ENCODE measurements around the gene SLC26A8. TPM values are rescaled to one million over a fixed set of nuclear protein-coding genes. Genes with fewer than 3 reads are reported as not detected.

Gene SLC26A8
- total RNA-seq, 1 donor from 2014 or later, result not detected

DNA sequence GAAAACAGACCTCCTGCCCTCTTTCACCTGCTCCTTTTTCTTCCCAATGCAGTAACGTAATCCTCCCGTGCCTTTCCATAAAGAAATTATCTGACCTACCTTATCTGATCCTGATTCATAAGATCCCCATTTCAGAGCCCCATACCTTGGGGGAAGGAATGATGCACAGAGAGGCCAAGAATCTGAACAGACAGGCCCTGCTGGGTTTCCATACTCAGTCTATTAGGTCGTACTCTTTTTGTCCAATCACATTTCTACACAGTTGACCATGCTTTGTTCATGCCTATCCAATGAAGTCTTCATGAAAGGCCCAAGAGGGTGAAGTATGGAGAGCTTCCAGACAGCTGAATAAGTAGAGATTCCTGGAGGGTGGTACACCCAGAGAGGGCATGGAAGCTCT is 128.9 kb downstream of the SLC26A8 start:
- no peak overlapping the region for H3K9ac ChIP-seq (ENCODE audit: low read length)
- peaks cover 30% of the 10 kb centered on the region for H3K4me1 Mint-ChIP-seq (ENCODE audit: low read depth, unreplicated experiment)
- no peaks in the 10 kb centered on the region for H3K9me3 Mint-ChIP-seq (ENCODE audit: unreplicated experiment)
- peak overlapping the region; percentile 92 for H3K27ac Mint-ChIP-seq (ENCODE audit: unreplicated experiment)
- H3K36me3 ChIP-seq (ENCODE audit: insufficient read depth, low read length), result no peaks in the 10 kb centered on the region
- H3K79me2 ChIP-seq (ENCODE audit: insufficient read depth, low read length), result peaks cover 98% of the 10 kb centered on the region
- H3K4me3 Mint-ChIP-seq (ENCODE audit: unreplicated experiment), result peak overlapping the region; percentile 17
- H3K9me3 ChIP-seq (ENCODE audit: insufficient read depth, low read depth, low read length), result no peaks in the 10 kb centered on the region
- H3K4me2 ChIP-seq (ENCODE audit: low read length), result no peak overlapping the region
- H3K4me1 ChIP-seq (ENCODE audit: insufficient read depth, low read length), result no peaks in the 10 kb centered on the region
- no peak overlapping the region for H3K4me3 ChIP-seq (ENCODE audit: insufficient read depth, low read depth, low read length)
- H3K36me3 Mint-ChIP-seq (ENCODE audit: low read depth, unreplicated experiment), result peaks cover 17% of the 10 kb centered on the region
- peak overlapping the region; percentile 1 for H3K27ac ChIP-seq (ENCODE audit: low read depth, low read length)
- no peak overlapping the region for H2AFZ ChIP-seq (ENCODE audit: low read depth, low read length)
- no peak for TF ChIP-seq EZH2 (IDR thresholded peaks at IDR 0.05; ENCODE audit: insufficient read depth, low read length)
- TF ChIP-seq, protein P1, sequence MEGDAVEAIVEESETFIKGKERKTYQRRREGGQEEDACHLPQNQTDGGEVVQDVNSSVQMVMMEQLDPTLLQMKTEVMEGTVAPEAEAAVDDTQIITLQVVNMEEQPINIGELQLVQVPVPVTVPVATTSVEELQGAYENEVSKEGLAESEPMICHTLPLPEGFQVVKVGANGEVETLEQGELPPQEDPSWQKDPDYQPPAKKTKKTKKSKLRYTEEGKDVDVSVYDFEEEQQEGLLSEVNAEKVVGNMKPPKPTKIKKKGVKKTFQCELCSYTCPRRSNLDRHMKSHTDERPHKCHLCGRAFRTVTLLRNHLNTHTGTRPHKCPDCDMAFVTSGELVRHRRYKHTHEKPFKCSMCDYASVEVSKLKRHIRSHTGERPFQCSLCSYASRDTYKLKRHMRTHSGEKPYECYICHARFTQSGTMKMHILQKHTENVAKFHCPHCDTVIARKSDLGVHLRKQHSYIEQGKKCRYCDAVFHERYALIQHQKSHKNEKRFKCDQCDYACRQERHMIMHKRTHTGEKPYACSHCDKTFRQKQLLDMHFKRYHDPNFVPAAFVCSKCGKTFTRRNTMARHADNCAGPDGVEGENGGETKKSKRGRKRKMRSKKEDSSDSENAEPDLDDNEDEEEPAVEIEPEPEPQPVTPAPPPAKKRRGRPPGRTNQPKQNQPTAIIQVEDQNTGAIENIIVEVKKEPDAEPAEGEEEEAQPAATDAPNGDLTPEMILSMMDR (IDR thresholded peaks at IDR 0.05; ENCODE audit: insufficient read depth, low read depth, low read length), result no peak
- H3K27me3 Mint-ChIP-seq (ENCODE audit: low read depth, unreplicated experiment), result no peaks in the 10 kb centered on the region
- peaks cover 60% of the 10 kb centered on the region for H4K20me1 ChIP-seq (ENCODE audit: insufficient read depth, low read length)
- DNase-seq (ENCODE audit: low read depth) (peak; percentile 5), FAIRE-seq (no peak)
- H3K27me3 ChIP-seq (ENCODE audit: insufficient read depth, low read length), result no peaks in the 10 kb centered on the region

- Histone ChIP-seq H3K36me3 (ENCODE audit: insufficient read depth, low read length) (no peaks in the 10 kb centered on the region), H3K79me2 (ENCODE audit: insufficient read depth, low read length) (peaks cover 96% of the 10 kb centered on the region), H4K20me1 (ENCODE audit: insufficient read depth, low read length) (peaks cover 53% of the 10 kb centered on the region), H3K27me3 (ENCODE audit: insufficient read depth, low read length) (no peaks in the 10 kb centered on the region), H3K9ac (ENCODE audit: low read length) (no peak overlapping the region), H3K4me3 (ENCODE audit: insufficient read depth, low read depth, low read length) (no peak overlapping the region), H3K27ac (ENCODE audit: low read depth, low read length) (no peak overlapping the region), H3K4me1 (ENCODE audit: insufficient read depth, low read length) (no peaks in the 10 kb centered on the region), H3K9me3 (ENCODE audit: insufficient read depth, low read depth, low read length) (no peaks in the 10 kb centered on the region), H2AFZ (ENCODE audit: low read depth, low read length) (no peak overlapping the region), H3K4me2 (ENCODE audit: low read length) (no peak overlapping the region)
- FAIRE-seq (no peak), DNase-seq (ENCODE audit: low read depth) (no peak)
- H3K27me3 Mint-ChIP-seq (ENCODE audit: low read depth, unreplicated experiment), result no peaks in the 10 kb centered on the region
- peak overlapping the region; percentile 92 for H3K27ac Mint-ChIP-seq (ENCODE audit: unreplicated experiment)
- peaks cover 30% of the 10 kb centered on the region for H3K4me1 Mint-ChIP-seq (ENCODE audit: low read depth, unreplicated experiment)
- no peaks in the 10 kb centered on the region for H3K9me3 Mint-ChIP-seq (ENCODE audit: unreplicated experiment)
- peaks cover 17% of the 10 kb centered on the region for H3K36me3 Mint-ChIP-seq (ENCODE audit: low read depth, unreplicated experiment)
- TF ChIP-seq EZH2 (IDR thresholded peaks at IDR 0.05; ENCODE audit: insufficient read depth, low read length), result no peak
- TF ChIP-seq, protein P1 (IDR thresholded peaks at IDR 0.05; ENCODE audit: insufficient read depth, low read depth, low read length), result no peak
- H3K4me3 Mint-ChIP-seq (ENCODE audit: unreplicated experiment), result peak overlapping the region; percentile 69
These were observed 129.7 kb downstream of the SLC26A8 start for GRCh38 chr6:35894776-35895175.

Other genes starting within 250 kb of the SLC26A8 start
- not detected in 2 replicates for gene CLPSL2, start 248.0 kb downstream of the SLC26A8 start, total RNA-seq
- gene CLPSL1, start 243.6 kb downstream of the SLC26A8 start, total RNA-seq, result not detected in 2 replicates
- gene CLPS, start 227.3 kb downstream of the SLC26A8 start, total RNA-seq, result not detected in 2 replicates
- not detected in 2 replicates for gene LHFPL5, start 219.3 kb downstream of the SLC26A8 start, total RNA-seq
- gene SRPK1, start 103.5 kb downstream of the SLC26A8 start, total RNA-seq, result 52.2 and 58.6 TPM in 2 replicates
- gene MAPK14, start 3.2 kb upstream of the SLC26A8 start, total RNA-seq, result 40.5 and 41.3 TPM in 2 replicates
- 4.5 and 5.8 TPM in 2 replicates for gene MAPK13, start 105.9 kb upstream of the SLC26A8 start, total RNA-seq
- 28.8 and 32.0 TPM in 2 replicates for gene BRPF3, start 172.1 kb upstream of the SLC26A8 start, total RNA-seq
- gene PNPLA1, start 245.4 kb upstream of the SLC26A8 start, total RNA-seq, result not detected in 2 replicates